Keratinocyte (primary cell): ENCODE measurements around the gene SYT6.

Experiments
- CTCF ChIP-seq, 3 experiments: IDR thresholded peaks in 1 of 3; conservative IDR thresholded peaks in 1 of 3; optimal IDR thresholded peaks in 1 of 3; 2 replicates in 2 of 3; 3 replicates in 1 of 3; pipeline versions ENCODE3 to v1.5.1; 2011; ENCODE audit warnings: low read length in 3 of 3, mild to moderate bottlenecking in 3 of 3, moderate library complexity in 2 of 3, control low read depth in 1 of 3, inconsistent platforms in 1 of 3; ENCODE audit not compliant: insufficient read depth in 2 of 3; ENCODE audit errors: extremely low read depth in 1 of 3
- EZH2 ChIP-seq: IDR thresholded peaks from one replicate; pipeline ENCODE4 v1.6.1; 2012; ENCODE audit warnings: inconsistent platforms, mild to moderate bottlenecking, low read length, moderate library complexity

- TF ChIP-seq EZH2 = no peak
- no peak for TF ChIP-seq CTCF (optimal IDR thresholded peaks at IDR 0.05 in 1 of 3, IDR thresholded peaks at IDR 0.05 in 1 of 3, conservative IDR thresholded peaks at IDR 0.05 in 1 of 3; ENCODE audit: extremely low read depth in 1 of 3, insufficient read depth in 2 of 3, low read length in 3 of 3)
These were observed 30.6 kb downstream of the SYT6 start for GRCh38 chr1:114122941-114123618.
